Measurements from ENCODE around the gene SALL1.

- TF ChIP-seq CTCF (IDR thresholded peaks at IDR 0.05 in 8 of 11, conservative IDR thresholded peaks at IDR 0.05 in 3 of 11), result no peak
- no peak for TF ChIP-seq POLR2AphosphoS5 (IDR thresholded peaks at IDR 0.05)
- no peak for TF ChIP-seq POLR2A (IDR thresholded peaks at IDR 0.05)
Measured at GRCh38 chr16:51150165-51150887, 744 bp downstream of the SALL1 start.
